ENCODE results near the gene GLB1L3. TPM values are rescaled to one million over a fixed set of nuclear protein-coding genes. Genes with fewer than 3 reads are reported as not detected.
"Not testable (repeated sequence)": the region's sequence is repeated elsewhere in the genome, so short reads cannot be mapped to it uniquely, and the experiment has no call there.

GLB1L3 gene
- polyA plus RNA-seq, 1 experiment: not detected

GRCh38 chr11:134277183-134278001 lies 1.2 kb downstream of the GLB1L3 start:
- TF ChIP-seq CTCF (IDR thresholded peaks at IDR 0.05; ENCODE audit: low read depth, low read length): no peak
- ChIA-PET CTCF (no interaction called here), POLR2A (no interaction called here)
- H3K27me3 ChIP-seq (ENCODE audit: control insufficient read depth, insufficient read depth, low read length): peaks cover 61% of the 10 kb centered on the region
- DNase-seq (ENCODE audit: low read depth, low spot score): no peak
- no peak overlapping the region for H3K27ac ChIP-seq (ENCODE audit: low read depth, low read length)
- H3K4me3 ChIP-seq (ENCODE audit: low read depth, low read length): no peak overlapping the region
- H3K9me3 ChIP-seq (ENCODE audit: control insufficient read depth, insufficient read depth, low read length): peaks cover 4% of the 10 kb centered on the region

GRCh38 chr11:134278356-134278755 lies 2.2 kb downstream of the GLB1L3 start:
- H3K4me3 ChIP-seq (ENCODE audit: low read depth, low read length): no peak overlapping the region
- no peak for TF ChIP-seq CTCF (IDR thresholded peaks at IDR 0.05; ENCODE audit: low read depth, low read length)
- POLR2A ChIA-PET: no interaction called here
- no peak for DNase-seq (ENCODE audit: low read depth, low spot score)
- H3K27ac ChIP-seq (ENCODE audit: low read depth, low read length): no peak overlapping the region
- peaks cover 52% of the 10 kb centered on the region for H3K27me3 ChIP-seq (ENCODE audit: control insufficient read depth, insufficient read depth, low read length)
- CTCF ChIA-PET: no interaction called here
- H3K9me3 ChIP-seq (ENCODE audit: control insufficient read depth, insufficient read depth, low read length): peaks cover 4% of the 10 kb centered on the region

- POLR2A ChIA-PET: interaction anchor here (0.6 kb wide), 1 partner anchor 28 kb away, joined by 3 read pairs; the partner anchor contains the start of genes ACAD8 and THYN1
- H3K4me3 ChIP-seq (ENCODE audit: low read depth, low read length); DNase-seq (ENCODE audit: low read depth, low spot score); H3K27ac ChIP-seq (ENCODE audit: low read depth, low read length); H3K9me3 ChIP-seq (ENCODE audit: control insufficient read depth, insufficient read depth, low read length); CTCF ChIA-PET: not testable (repeated sequence)
- H3K27me3 ChIP-seq (ENCODE audit: control insufficient read depth, insufficient read depth, low read length): peaks cover 26% of the 10 kb centered on the region
Observed at GRCh38 chr11:134281635-134282034, 5.5 kb downstream of the GLB1L3 start.

- no peak for TF ChIP-seq CTCF (IDR thresholded peaks at IDR 0.05; ENCODE audit: low read depth, low read length)
- POLR2A ChIA-PET: interaction anchor here (0.6 kb wide), 1 partner anchor 29 kb away, joined by 3 read pairs; the partner anchor contains the start of genes ACAD8 and THYN1
- H3K9me3 ChIP-seq (ENCODE audit: control insufficient read depth, insufficient read depth, low read length): peaks cover 4% of the 10 kb centered on the region
- CTCF ChIA-PET: no interaction called here
- H3K27ac ChIP-seq (ENCODE audit: low read depth, low read length): no peak overlapping the region
- DNase-seq (ENCODE audit: low read depth, low spot score): no peak
- peaks cover 19% of the 10 kb centered on the region for H3K27me3 ChIP-seq (ENCODE audit: control insufficient read depth, insufficient read depth, low read length)
- no peak overlapping the region for H3K4me3 ChIP-seq (ENCODE audit: low read depth, low read length)
Observed at GRCh38 chr11:134282121-134283045, 6.2 kb downstream of the GLB1L3 start.

- CTCF ChIA-PET: no interaction called here
- TF ChIP-seq CTCF (IDR thresholded peaks at IDR 0.05; ENCODE audit: low read depth, low read length): no peak
- DNase-seq (ENCODE audit: low read depth, low spot score): no peak
- peaks cover 6% of the 10 kb centered on the region for H3K27me3 ChIP-seq (ENCODE audit: control insufficient read depth, insufficient read depth, low read length)
- POLR2A ChIA-PET: no interaction called here
- H3K4me3 ChIP-seq (ENCODE audit: low read depth, low read length): no peak overlapping the region
- H3K9me3 ChIP-seq (ENCODE audit: control insufficient read depth, insufficient read depth, low read length): no peaks in the 10 kb centered on the region; the same call in 1 of the 2 replicates
- H3K27ac ChIP-seq (ENCODE audit: low read depth, low read length): no peak overlapping the region
Observed at GRCh38 chr11:134283461-134284230, 7.5 kb downstream of the GLB1L3 start.

GRCh38 chr11:134284349-134284748 lies 8.2 kb downstream of the GLB1L3 start:
- H3K9me3 ChIP-seq (ENCODE audit: control insufficient read depth, insufficient read depth, low read length); DNase-seq (ENCODE audit: low read depth, low spot score); H3K4me3 ChIP-seq (ENCODE audit: low read depth, low read length); H3K27ac ChIP-seq (ENCODE audit: low read depth, low read length); POLR2A ChIA-PET; CTCF ChIA-PET; H3K27me3 ChIP-seq (ENCODE audit: control insufficient read depth, insufficient read depth, low read length): not testable (repeated sequence)
